ENCODE results near the gene GTF2F1.
"Not testable (repeated sequence)": the region's sequence is repeated elsewhere in the genome, so short reads cannot be mapped to it uniquely, and the experiment has no call there.

Gene GTF2F1

DNA sequence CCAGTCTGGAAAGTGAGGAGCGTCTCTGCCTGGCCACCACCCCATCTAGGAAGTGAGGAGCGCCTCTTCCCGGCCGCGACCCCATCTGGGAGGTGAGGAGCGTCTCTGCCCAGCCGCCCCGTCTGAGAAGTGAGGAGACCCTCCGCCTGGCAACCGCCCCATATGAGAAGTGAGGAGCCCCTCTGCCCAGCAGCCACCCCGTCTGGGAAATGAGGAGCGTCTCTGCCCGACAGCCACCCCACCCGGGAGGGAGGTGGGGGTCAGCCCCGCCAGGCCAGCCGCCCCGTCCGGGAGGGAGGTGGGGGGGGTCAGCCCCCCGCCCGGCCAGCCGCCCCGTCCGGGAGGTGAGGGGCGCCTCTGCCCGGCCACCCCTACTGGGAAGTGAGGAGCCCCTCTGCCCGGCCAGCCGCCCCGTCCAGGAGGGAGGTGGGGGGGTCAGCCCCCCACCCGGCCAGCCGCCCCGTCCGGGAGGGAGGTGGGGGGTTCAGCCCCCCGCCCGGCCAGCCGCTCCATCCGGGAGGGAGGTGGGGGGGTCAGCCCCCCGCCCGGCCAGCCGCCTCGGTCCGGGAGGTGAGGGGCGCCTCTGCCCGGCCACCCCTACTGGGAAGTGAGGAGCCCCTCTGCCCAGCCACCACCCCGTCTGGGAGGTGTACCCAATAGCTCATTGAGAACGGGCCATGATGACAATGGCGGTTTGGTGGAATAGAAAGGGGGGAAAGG is 37.5 kb downstream of the GTF2F1 start:
- DNase-seq (ENCODE audit: low spot score) = not testable (repeated sequence)

DNA sequence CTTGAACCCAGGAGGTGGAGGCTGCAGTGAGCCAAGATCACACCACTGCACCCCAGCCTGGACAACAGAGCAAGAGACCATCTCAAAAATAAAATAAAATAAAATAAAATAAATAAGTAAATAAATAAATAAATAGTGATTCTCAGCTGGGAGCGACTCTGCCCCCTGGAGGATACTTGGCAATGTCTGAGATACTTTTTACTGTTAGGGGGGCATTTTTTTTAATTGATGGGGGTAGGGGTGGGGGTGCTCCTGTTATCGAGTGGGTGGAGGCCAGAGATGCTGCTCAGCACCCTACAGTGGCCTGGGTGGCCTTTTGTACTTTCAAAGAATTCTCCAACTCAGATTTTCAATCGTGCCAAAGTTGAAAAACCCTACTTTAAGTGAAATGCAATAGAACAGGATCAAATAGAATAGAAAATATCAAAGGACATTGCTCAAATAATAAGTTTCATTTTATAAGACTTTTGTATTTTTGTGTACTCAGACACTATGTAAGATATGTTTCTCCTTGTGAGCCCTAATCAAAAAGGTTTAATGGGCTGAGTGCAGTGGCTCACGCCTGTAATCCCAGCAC is 38.8 kb downstream of the GTF2F1 start:
- no peak for DNase-seq (ENCODE audit: low spot score)

DNA sequence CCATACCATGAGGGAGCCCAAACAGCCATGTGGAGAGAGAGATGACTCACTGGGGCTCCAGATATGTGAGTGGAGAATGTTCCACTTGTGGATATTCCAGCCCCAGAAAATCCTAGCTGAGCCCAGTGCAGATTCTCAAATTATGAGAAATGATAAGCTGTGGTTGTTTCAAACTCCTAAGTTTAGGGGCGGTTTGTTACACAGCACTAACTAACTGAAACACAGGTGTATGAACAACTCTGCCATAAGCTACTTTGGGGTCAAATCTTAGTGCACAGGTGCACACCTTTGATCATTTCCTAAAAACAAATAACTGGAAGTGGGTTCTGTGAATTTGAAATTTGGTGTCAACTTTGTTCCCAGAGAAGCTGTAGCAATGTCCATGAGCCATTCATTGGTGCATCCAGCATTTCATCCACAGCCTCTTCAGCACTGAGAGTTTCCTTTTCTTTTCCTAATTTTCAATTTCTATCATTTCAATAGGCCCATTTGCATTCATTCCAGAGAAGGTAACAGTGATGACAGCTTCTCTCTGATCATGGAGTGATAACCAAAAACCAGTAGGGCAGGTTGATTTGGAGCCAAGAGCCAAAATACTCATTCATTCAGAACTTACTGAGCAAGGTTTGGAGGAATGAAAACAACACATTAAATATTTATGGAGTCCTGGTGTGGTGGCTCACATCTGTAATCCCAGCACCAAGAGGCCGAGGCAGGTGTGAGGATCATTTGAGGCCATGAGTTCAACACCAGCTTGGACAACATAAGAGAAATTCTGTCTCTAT is 40.4 kb downstream of the GTF2F1 start:
- no peak for DNase-seq (ENCODE audit: low spot score)

DNA sequence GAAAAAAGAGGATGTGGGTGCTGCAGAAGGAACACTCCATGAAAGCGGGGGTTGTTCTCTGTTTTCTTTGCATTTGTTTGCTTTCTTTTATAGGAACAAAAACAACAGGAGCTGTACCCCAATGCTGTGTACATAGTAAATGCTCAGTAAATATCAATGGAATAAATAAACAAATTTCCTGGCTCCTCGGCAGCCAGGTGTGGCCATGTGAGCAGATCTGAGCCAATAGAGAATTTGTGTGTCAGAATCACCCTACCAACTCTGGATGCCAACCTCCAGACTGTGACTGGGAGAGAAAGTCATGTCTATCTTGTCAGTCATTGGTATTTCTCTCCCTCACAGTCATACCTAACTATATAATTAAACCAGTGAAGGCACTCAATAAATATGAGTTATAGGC is 42.3 kb downstream of the GTF2F1 start:
- DNase-seq (ENCODE audit: low spot score) = no peak

DNA sequence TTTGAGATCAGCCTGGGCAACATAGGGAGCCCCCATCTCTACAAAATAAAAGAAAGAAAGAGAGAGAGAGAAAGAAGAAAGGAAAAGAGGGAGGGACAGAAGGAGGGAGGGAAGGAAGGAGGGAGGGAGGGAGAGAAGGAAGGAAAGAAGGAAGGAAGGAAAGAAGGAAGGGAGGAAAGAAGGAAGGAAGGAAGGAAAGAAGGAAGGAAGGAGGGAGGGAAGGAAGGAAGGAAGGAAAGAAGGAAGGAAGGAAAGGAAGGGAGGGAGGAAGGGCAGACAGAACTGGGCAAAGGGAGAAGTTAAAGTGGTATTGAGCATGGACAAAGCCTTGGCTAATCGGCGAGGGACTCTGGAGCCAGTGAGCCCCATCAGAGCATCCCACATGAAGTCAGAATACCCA is 43.7 kb downstream of the GTF2F1 start:
- not testable (repeated sequence) for DNase-seq (ENCODE audit: low spot score)

DNA sequence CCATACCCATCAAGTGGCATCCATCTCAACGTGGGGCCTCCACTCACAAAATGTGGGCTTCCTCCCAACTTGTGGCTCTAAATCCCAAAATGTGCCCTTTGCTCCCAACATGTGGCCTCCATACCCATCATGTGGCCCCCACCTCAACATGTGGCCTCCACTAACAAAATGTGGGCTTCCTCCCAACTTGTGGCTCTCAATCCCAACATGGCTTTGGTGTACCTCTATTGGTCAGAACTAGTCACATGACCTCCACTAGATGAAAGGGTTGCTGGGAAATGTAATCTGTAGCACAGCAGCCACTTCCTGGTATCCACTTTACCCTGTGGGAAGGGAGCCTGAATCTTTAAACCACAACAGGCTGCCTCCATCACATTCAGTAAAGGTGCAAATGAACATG is 49.5 kb downstream of the GTF2F1 start:
- peak; percentile 16 for DNase-seq (ENCODE audit: low spot score)

DNA sequence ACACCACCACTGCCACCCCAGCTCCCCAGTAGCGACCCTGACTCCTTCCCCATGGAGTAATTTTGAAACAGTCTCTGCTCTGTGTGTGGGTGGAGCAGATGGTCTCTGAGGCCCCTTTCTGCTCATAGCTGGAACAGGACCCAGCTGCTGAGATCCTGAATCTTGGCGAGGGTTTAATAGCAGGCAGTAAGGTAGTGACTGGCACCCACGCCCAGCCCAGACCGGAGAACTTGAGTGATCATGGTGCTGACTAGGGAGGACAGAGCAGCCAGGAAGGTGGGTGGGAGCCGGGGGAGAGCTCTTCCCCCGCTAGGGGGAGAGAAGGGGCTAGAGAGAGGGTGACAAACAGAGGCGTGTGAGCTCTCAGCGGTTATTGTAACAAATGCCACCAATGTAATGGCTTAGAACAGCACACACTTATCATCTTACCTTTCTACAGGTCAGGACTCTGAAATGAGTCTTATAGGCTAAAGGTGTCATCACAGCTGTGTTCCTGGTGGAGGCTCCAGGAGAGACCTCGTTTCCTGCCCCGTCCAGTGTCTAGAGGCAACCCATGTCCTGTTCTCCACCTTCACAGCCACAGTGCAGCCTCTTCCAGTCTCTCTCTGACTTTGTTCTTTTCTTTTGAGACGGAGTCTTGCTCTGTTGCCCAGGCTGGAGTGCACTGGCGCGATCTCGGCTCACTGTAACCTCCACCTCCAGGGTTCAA is 52.3 kb downstream of the GTF2F1 start:
- DNase-seq (ENCODE audit: low spot score) = no peak

DNA sequence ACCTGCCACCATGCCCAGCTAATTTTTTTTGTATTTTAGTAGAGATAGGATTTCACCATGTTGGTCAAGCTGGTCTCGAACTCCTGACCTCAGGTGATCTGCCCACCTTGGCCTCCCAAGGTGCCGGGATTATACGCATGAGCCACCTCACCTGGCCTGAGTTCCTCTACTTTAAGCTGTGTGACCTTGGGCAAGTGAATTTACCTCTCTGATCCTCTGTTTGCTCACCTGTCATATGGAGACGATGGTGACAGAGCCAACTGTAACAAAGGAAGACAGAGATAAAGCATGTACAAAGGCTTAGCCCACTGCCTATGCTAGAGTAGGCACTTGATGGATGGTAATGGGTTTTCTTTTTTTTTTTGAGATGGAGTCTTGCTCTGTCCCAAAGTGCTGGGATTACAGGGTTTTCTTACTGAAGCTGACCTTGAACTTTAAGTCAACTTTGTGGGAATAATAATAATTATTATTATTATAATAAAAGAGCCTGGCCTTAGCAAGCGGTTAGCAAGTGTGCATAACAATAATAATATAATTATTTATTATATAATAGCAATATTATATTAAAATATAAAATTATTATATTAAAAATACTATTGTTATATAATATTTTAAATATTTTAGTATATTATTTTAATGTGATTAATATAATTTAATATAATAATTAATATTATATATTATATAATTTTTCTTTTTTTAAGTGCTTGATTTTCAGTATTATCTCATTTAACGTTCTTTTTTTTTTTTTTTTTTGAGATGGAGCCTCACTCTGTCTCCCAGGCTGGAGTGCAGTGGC is 58.3 kb downstream of the GTF2F1 start:
- DNase-seq (ENCODE audit: low spot score) = no peak

DNA sequence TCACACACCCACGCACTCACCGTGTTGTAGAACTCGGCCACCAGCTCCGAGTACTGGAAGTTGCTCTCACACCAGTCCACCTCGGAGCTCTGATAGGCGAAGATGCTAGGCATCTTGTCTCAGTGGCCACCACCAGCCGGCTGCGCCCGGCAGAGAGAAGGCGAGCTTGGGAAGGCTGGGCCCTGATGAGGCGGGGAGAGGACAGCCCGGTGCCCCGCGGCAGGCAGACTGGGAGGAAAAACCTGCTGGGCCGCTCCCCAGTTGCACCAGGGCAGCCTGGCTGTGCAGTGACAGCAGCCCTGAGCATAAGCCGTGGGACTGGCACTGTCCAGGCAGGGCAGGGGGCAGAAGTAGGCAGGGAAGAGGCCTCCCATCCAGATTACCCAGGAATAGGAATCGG is 59.5 kb downstream of the GTF2F1 start, which contains the start of gene ACER1:
Gene ACER1, minus strand, starts transcription at position 174 of the 400 bp plus-strand sequence. Its CDS starts 61 bp downstream, at position 113.
- DNase-seq (ENCODE audit: low spot score) = no peak
